ENCODE data around the gene TMEM72.

The TMEM72 gene

DNA sequence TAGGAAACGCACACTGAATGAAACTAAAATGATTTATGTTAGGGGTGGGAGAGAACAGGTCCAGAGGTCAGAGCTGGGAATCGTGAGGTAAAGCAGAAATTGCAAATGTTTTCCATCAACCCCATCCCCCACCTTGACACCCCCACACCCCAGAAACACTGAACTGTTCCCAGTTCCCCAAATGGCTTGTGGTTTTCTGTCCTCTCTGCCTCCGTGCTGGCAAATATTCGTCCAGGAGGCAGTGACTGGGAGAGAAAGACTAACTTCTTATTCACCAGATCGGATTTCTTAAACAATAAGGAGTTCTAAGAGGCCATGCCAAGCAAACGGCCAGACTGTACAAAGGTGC, 47.7 kb downstream of the TMEM72 start:
- H3K4me3 Mint-ChIP-seq, result peak overlapping the region; percentile 84
- peaks cover 36% of the 10 kb centered on the region for H3K4me1 Mint-ChIP-seq (ENCODE audit: low read depth)
- H3K27me3 Mint-ChIP-seq, result no peaks in the 10 kb centered on the region
- H3K36me3 Mint-ChIP-seq (ENCODE audit: low read depth), result peaks cover 12% of the 10 kb centered on the region
- peak overlapping the region; percentile 29 for H3K27ac Mint-ChIP-seq
- H3K9me3 Mint-ChIP-seq, result no peaks in the 10 kb centered on the region

GRCh38 chr10:44959247-44960087, 48.3 kb downstream of the TMEM72 start, which contains the start of gene RASSF4:
Gene RASSF4, plus strand, starts transcription at chr10:44959802. Its CDS starts 10,401 bp downstream, at chr10:44970203.
- H3K27me3 Mint-ChIP-seq, result no peaks in the 10 kb centered on the region
- peaks cover 41% of the 10 kb centered on the region for H3K4me1 Mint-ChIP-seq (ENCODE audit: low read depth)
- peak within 1 kb of the TSS; percentile 29 for H3K27ac Mint-ChIP-seq
- H3K4me3 Mint-ChIP-seq, result peak within 1 kb of the TSS; percentile 84
- H3K9me3 Mint-ChIP-seq, result no peaks in the 10 kb centered on the region
- H3K36me3 Mint-ChIP-seq (ENCODE audit: low read depth), result peaks cover 12% of the 10 kb centered on the region

GRCh38 chr10:44960088-44960460, 48.9 kb downstream of the TMEM72 start:
- Mint-ChIP-seq H3K4me1 (ENCODE audit: low read depth) (peaks cover 47% of the 10 kb centered on the region), H3K9me3 (no peaks in the 10 kb centered on the region), H3K4me3 (peak overlapping the region; percentile 84), H3K27ac (no peak overlapping the region), H3K27me3 (no peaks in the 10 kb centered on the region), H3K36me3 (ENCODE audit: low read depth) (peaks cover 12% of the 10 kb centered on the region)

DNA sequence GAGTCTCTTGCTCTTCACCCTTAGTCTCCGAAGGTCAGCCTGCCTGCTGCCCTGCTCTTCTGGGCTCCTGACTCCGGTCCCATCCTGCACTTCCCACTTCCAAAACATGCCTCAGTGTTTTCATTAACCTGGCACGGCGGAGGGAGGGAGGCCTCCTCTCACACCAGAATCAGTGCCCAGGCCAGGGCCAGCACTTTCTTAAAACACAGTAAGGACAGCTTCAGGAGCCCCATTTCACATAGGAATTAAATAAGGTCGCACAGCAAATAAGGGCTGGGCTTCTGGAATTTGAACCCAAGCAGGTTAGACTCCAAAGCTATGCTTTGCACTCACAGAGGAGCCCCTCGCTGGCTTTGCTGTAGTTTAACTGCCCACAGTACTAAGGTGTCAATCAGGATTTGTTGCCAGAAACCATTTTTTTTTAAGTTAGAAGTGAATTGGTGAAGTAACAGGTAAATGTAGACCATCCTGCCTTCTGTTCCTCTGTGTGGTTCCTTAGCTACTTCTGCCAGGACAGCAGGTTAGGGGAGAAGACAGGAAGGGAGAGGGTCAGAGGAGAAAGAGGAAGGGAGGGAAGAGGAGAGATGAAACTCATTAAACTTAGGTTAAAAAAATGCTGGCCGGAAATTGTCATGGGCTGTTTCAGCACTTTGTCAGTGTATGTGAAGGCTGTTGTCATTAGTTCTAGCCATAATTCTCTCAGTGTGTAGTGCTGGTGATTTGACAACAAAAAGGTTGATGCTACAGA, 49.5 kb downstream of the TMEM72 start:
- Mint-ChIP-seq H3K27ac (no peak overlapping the region), H3K27me3 (no peaks in the 10 kb centered on the region), H3K4me3 (peak overlapping the region; percentile 84), H3K9me3 (no peaks in the 10 kb centered on the region), H3K36me3 (ENCODE audit: low read depth) (peaks cover 12% of the 10 kb centered on the region), H3K4me1 (ENCODE audit: low read depth) (peaks cover 53% of the 10 kb centered on the region)

- no peak overlapping the region for H3K27ac Mint-ChIP-seq
- no peak overlapping the region for H3K4me3 Mint-ChIP-seq
- H3K4me1 Mint-ChIP-seq (ENCODE audit: low read depth), result peaks cover 59% of the 10 kb centered on the region
- no peaks in the 10 kb centered on the region for H3K27me3 Mint-ChIP-seq
- no peaks in the 10 kb centered on the region for H3K9me3 Mint-ChIP-seq
- peaks cover 7% of the 10 kb centered on the region for H3K36me3 Mint-ChIP-seq (ENCODE audit: low read depth)
Observed at GRCh38 chr10:44961230-44961571, 50.1 kb downstream of the TMEM72 start.

- Mint-ChIP-seq H3K36me3 (ENCODE audit: low read depth) (no peaks in the 10 kb centered on the region), H3K27ac (no peak overlapping the region), H3K27me3 (no peaks in the 10 kb centered on the region), H3K9me3 (no peaks in the 10 kb centered on the region), H3K4me1 (ENCODE audit: low read depth) (peaks cover 68% of the 10 kb centered on the region), H3K4me3 (no peak overlapping the region)
Observed at GRCh38 chr10:44961931-44962750, 51.0 kb downstream of the TMEM72 start.

GRCh38 chr10:44962870-44963738, 52.0 kb downstream of the TMEM72 start:
- Mint-ChIP-seq H3K9me3 (no peaks in the 10 kb centered on the region), H3K27ac (no peak overlapping the region), H3K36me3 (ENCODE audit: low read depth) (no peaks in the 10 kb centered on the region), H3K4me1 (ENCODE audit: low read depth) (peaks cover 72% of the 10 kb centered on the region), H3K27me3 (no peaks in the 10 kb centered on the region), H3K4me3 (no peak overlapping the region)

DNA sequence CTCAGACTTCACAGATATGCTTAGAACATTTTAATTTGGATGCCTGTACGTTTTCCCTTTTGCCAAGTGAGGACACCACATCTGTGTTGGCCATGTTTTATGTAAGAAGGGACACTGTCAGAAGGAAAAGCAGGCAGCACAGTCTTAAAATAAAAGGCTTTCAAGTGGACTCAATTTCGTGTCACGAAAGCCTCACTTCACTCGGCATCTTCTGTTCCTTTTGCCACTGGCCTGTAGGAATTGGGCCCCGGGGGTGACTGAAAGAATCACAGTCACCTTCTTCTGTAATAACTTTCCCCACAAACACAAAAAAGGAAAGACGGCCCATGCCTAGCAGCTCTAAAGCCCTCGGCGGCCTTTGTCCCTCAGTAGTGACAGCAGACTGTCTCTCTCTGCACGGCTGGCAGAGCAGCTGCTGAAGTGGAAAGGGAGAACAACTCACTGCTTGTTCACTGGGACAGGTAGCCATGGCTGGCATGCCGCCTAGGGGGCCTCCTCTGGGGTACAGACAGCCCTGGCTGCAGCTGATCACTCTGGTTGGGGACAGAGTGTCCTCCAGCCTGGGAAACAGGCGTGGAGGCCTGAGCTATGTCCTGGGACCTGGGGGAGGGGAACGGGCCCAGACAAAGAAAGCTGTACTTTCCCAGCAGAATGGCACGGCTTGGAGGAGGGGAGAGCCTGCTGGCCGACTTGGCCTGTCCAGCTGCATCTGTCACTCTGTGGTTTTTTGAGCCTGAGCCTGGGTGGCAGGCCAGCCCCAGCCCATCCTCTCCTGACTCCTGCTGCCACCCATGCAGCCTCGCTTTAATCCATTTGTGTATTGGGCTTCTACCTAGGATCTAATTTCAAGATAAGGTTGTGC, 52.9 kb downstream of the TMEM72 start:
- H3K4me1 Mint-ChIP-seq (ENCODE audit: low read depth), result peaks cover 72% of the 10 kb centered on the region
- no peak overlapping the region for H3K4me3 Mint-ChIP-seq
- no peaks in the 10 kb centered on the region for H3K9me3 Mint-ChIP-seq
- H3K27me3 Mint-ChIP-seq, result no peaks in the 10 kb centered on the region
- no peak overlapping the region for H3K27ac Mint-ChIP-seq
- no peaks in the 10 kb centered on the region for H3K36me3 Mint-ChIP-seq (ENCODE audit: low read depth)

- H3K9me3 Mint-ChIP-seq, result no peaks in the 10 kb centered on the region
- H3K4me3 Mint-ChIP-seq, result no peak overlapping the region
- peaks cover 76% of the 10 kb centered on the region for H3K4me1 Mint-ChIP-seq (ENCODE audit: low read depth)
- H3K36me3 Mint-ChIP-seq (ENCODE audit: low read depth), result no peaks in the 10 kb centered on the region
- no peaks in the 10 kb centered on the region for H3K27me3 Mint-ChIP-seq
- H3K27ac Mint-ChIP-seq, result peak overlapping the region; percentile 27
Observed at GRCh38 chr10:44965104-44965503, 54.0 kb downstream of the TMEM72 start.

- no peaks in the 10 kb centered on the region for H3K27me3 Mint-ChIP-seq
- peak overlapping the region; percentile 19 for H3K4me3 Mint-ChIP-seq
- H3K4me1 Mint-ChIP-seq (ENCODE audit: low read depth), result peaks cover 70% of the 10 kb centered on the region
- H3K36me3 Mint-ChIP-seq (ENCODE audit: low read depth), result no peaks in the 10 kb centered on the region
- peak overlapping the region; percentile 76 for H3K27ac Mint-ChIP-seq
- no peaks in the 10 kb centered on the region for H3K9me3 Mint-ChIP-seq
Observed at GRCh38 chr10:44965651-44966097, 54.5 kb downstream of the TMEM72 start.

- Mint-ChIP-seq H3K36me3 (ENCODE audit: low read depth) (no peaks in the 10 kb centered on the region), H3K4me1 (ENCODE audit: low read depth) (peaks cover 65% of the 10 kb centered on the region), H3K27me3 (no peaks in the 10 kb centered on the region), H3K27ac (peak overlapping the region; percentile 76), H3K4me3 (peak overlapping the region; percentile 19), H3K9me3 (no peaks in the 10 kb centered on the region)
Observed at GRCh38 chr10:44966129-44966815, 55.1 kb downstream of the TMEM72 start.

DNA sequence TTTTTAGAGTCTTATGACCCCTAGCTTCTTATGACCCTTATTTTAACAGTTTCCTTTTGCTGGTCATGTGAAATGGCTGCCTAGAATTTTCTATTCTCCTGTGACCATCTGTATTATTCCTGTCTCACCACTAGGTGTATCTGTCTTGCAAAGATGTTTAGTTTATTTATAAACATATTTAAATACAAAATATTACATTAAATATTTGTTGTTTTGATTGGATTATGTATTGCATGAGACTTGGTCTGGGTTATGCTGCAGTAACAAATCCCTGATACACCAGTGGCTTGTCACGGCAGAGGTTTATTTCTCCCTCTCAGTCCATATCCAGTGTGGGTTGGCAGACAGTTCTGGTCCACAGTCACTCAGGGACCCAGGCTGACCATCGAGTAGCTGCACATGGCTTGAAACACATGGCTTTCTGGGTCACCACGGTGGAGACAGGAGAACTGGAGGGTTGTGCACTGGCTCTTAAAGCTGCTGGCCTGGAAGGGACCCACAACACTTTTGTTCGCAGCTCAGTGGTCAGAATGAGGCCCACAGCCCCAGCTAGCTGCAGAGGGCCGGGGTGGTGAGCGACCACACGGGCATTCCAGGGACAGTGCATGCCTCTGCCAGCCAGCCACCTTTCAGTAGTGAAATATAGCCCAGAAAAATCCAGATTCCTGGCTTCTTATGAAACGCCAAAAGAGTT, 55.8 kb downstream of the TMEM72 start:
- H3K4me3 Mint-ChIP-seq, result no peak overlapping the region
- no peaks in the 10 kb centered on the region for H3K36me3 Mint-ChIP-seq (ENCODE audit: low read depth)
- peaks cover 65% of the 10 kb centered on the region for H3K4me1 Mint-ChIP-seq (ENCODE audit: low read depth)
- no peaks in the 10 kb centered on the region for H3K9me3 Mint-ChIP-seq
- H3K27ac Mint-ChIP-seq, result peak overlapping the region; percentile 76
- no peaks in the 10 kb centered on the region for H3K27me3 Mint-ChIP-seq

Measured in stimulated activated naive CD8-positive, alpha-beta T cell treated with anti-CD3 and anti-CD28 coated beads, Interleukin-15, Interleukin-2, amounts not matched to agents 100 ng/mL and 50 ng/mL, for 24 hours (primary cell).